GM12891 (cell line): ENCODE results near the gene UBE3B.

Experiments used
- POLR2A ChIP-seq: IDR thresholded peaks from 2 replicates; pipeline ENCODE4 v1.6.1; 2011; ENCODE audit warnings: low read depth, low read length, control low read depth
- TAF1 ChIP-seq: IDR thresholded peaks from 2 replicates; pipeline ENCODE4 v1.6.1; 2011; ENCODE audit warnings: low read depth, low read length, control low read depth

DNA sequence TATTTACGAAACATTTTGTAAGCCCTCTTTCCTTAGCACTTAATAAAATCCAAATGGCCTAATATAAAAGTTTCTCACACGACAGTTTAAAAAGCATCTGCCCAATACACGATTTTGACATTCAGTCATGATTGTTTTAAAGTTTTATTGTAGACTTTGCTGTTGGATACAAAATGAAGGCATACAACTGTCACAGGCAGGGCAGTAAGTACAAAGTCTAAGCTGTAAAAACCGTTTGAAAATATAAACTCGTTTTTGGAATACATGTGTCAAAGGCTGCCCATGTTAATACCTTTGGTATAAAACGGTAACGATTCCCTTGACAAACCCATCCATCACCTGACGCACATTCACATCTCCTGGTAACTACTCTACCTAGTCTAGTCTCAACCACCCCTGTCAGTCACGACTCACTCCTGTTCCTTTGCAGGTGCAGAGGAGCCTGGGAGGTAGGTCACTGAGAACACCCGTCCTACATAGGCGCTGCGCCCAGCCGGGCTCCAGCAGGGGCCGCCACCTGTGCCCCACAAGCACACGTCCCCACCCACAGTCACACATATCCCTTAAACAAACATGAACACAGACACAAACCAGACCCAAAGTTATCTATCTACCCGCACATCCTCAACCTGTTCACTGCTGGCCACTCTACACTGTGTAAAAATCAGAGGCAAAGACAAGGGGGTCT, 27.4 kb upstream of the UBE3B start:
- TF ChIP-seq POLR2A: no peak
- no peak for TF ChIP-seq TAF1
